ENCODE data around the gene PRKAG2. TPM values are rescaled to one million over a fixed set of nuclear protein-coding genes. Genes with fewer than 3 reads are reported as not detected.
"Not testable (repeated sequence)": the region's sequence is repeated elsewhere in the genome, so short reads cannot be mapped to it uniquely, and the experiment has no call there.

PRKAG2 gene
- polyA plus RNA-seq, 1 donor = 14.2 TPM

- no peak for DNase-seq
Measured at GRCh38 chr7:151539088-151539671, 337.7 kb downstream of the PRKAG2 start.

- DNase-seq = peak; percentile 46
Measured at GRCh38 chr7:151537818-151538561, 338.9 kb downstream of the PRKAG2 start.

- not testable (repeated sequence) for DNase-seq
Measured at GRCh38 chr7:151536178-151536577, 340.7 kb downstream of the PRKAG2 start.

GRCh38 chr7:151529842-151530241 is 347.1 kb downstream of the PRKAG2 start:
- DNase-seq = no peak

GRCh38 chr7:151524845-151525244 is 352.1 kb downstream of the PRKAG2 start:
- no peak for DNase-seq

GRCh38 chr7:151524331-151524730 is 352.6 kb downstream of the PRKAG2 start:
- no peak for DNase-seq

GRCh38 chr7:151520419-151521261 is 356.3 kb downstream of the PRKAG2 start:
- DNase-seq = peak; percentile 18

GRCh38 chr7:151519765-151520418 is 357.0 kb downstream of the PRKAG2 start, which contains the start of gene RHEB:
Gene RHEB, minus strand, starts transcription at chr7:151519895. Its CDS starts 384 bp downstream, at chr7:151519511.
- peak; percentile 98 for DNase-seq

GRCh38 chr7:151518947-151519764 is 357.8 kb downstream of the PRKAG2 start:
- DNase-seq = peak; percentile 26

GRCh38 chr7:151518105-151518946 is 358.6 kb downstream of the PRKAG2 start:
- DNase-seq = peak; percentile 58

GRCh38 chr7:151517601-151518104 is 359.3 kb downstream of the PRKAG2 start:
- no peak for DNase-seq

- no peak for DNase-seq
Measured at GRCh38 chr7:151515276-151515565, 361.7 kb downstream of the PRKAG2 start.

GRCh38 chr7:151514461-151515275 is 362.2 kb downstream of the PRKAG2 start:
- DNase-seq = no peak

GRCh38 chr7:151513133-151513532 is 363.8 kb downstream of the PRKAG2 start:
- DNase-seq = no peak

GRCh38 chr7:151512353-151512752 is 364.6 kb downstream of the PRKAG2 start:
- peak; percentile 8 for DNase-seq

- DNase-seq = no peak
Measured at GRCh38 chr7:151511946-151512345, 365.0 kb downstream of the PRKAG2 start.

- DNase-seq = no peak
Measured at GRCh38 chr7:151511270-151511669, 365.6 kb downstream of the PRKAG2 start.

- DNase-seq = no peak
Measured at GRCh38 chr7:151509670-151510333, 367.1 kb downstream of the PRKAG2 start.

- DNase-seq = no peak
Measured at GRCh38 chr7:151508991-151509390, 367.9 kb downstream of the PRKAG2 start.

All from hindlimb muscle (tissue), 1 donor.